IPS-NIHi11 (cell line): Measurements from ENCODE around the gene CBFA2T3.
A peak's percentile ranks its signal among the peaks of the same experiment; 100 is the strongest.
"Not testable (repeated sequence)": the region's sequence is repeated elsewhere in the genome, so short reads cannot be mapped to it uniquely, and the experiment has no call there.

Experiments
- DNase-seq: peaks from one replicate; pipeline ENCODE4 v3.0.0; 2012; ENCODE audit warnings: mixed read lengths, low spot score

CBFA2T3 gene

DNA sequence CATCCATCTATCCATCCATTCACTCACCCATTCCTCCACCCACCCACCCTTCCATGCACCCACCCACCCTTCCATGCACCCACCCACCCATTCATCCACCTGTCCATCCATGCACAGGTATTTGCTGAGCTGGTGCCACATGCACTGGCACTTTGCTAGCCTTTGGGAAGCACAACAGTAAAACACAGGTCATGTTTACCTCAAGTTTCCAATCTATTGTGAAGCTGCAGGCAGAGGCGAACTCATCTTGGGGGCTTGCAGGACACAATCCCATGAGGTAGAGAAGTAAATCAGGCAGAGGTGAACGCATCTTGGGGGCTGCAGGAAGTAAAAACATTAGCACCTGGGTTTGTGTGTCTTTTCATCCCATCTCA lies 35.6 kb upstream of the CBFA2T3 start:
- DNase-seq = no peak

DNA sequence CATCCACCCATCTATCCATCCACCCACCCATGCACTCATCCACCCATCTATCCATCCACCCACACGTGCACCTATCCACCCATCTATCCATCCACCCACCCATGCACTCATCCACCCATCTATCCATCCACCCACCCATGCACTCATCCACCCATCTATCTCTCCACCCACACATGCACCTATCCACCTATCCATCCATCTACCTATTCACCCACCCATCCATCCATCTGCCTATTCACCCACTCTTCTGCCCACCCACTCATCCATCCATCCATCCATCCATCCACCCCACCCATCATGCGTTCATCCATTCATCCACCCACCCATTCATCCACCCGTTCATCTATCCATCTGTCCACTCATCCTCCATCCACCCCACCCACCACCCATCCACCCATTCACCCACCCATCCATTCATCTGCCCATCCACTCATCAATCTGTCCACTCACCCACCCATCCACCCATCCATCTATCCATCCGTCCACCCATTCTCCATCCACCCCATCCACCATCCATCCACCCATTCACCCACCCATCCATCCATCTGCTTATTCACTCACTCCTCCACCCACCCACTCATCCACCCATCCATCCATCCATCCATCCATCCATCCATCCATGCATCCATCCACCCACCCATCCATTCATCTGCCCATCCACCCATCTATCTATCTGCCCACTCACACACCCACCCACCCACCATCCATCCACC lies 35.1 kb upstream of the CBFA2T3 start:
- no peak for DNase-seq

DNA sequence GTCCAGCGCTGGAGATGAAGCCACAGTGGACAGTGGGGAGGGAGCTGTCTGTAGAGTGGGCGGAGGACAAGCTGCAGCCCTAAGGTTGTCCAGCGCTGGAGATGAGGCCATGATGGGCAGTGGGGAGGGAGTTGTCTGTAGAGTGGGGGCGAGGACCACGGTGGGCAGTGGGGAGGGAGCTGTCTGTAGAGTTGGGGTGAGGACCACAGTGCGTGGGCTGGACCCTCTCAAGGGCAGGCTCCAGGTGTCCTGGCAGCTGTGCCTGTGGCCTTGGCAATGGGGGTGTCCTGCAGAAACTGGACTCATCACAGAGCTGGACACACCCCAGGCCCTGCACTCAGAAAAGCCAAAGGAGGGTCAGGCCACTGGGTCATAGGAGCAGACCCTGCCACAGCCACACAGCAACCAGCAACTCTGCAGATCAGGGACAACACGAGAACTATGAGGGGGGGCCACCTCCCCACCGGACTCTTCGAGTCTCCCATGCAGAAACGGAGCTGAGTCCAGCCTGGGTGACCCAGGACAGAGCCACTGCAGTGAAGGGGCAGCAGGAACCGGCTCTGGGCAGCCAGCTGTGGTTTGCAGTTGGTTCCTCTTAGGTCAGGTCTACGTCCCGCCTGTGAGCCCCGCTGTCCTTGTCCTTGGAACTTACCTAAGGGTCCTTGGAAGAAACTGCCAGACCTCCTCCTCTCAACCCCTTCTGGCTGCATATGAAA lies 33.4 kb upstream of the CBFA2T3 start:
- no peak for DNase-seq

DNA sequence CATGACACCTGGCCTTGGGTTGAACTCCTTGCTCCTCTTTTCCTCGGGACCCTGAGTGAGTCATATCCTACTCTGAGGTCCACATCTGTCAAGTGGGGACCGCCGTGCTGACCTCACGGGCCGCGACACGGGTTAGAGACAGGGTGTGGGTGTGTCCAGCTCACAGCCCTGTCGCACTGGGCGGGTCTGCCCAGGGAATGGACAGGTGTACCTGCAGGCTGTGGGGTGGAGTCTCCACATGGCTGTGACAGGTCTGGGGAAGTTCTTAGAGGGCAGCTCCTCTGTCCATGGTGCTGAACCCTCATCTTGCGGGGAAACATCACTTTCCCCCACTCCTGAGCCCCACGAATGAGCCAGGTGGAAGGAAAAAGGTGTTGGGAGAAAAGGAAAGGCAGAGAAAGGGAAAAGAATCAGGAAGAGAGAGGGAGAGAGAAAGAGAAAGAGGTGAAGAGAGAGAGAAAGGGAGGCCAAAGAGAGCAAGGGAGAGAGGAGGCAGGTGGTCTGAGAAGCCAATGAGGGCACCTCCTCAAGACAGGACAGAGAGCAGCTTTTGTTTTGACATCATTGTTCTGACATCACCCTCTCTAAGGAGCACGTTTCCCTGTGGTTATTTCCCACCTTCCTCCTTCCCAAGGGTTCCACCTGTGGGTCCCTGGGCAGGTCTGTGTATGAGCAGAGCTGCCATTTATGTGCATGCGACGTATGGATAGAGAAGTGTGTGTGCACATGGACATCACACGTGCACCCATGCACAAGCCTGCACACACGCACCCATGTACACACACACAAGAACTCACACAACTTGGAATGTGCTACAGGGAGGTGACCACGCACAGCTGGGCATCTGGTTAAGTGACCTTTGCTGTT lies 32.6 kb upstream of the CBFA2T3 start:
- peak; percentile 81 for DNase-seq

DNA sequence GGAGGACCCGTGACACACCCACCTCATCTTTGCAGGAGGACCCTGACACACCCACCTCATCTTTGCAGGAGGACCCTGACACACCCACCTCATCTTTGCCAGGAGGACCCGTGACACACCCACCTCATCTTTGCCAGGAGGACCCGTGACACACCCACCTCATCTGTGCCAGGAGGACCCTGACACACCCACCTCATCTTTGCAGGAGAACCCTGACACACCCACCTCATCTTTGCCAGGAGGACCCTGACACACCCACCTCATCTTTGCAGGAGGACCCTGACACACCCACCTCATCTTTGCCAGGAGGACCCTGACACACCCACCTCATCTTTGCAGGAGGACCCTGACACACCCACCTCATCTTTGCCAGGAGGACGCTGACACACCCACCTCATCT lies 31.8 kb upstream of the CBFA2T3 start:
- not testable (repeated sequence) for DNase-seq

DNA sequence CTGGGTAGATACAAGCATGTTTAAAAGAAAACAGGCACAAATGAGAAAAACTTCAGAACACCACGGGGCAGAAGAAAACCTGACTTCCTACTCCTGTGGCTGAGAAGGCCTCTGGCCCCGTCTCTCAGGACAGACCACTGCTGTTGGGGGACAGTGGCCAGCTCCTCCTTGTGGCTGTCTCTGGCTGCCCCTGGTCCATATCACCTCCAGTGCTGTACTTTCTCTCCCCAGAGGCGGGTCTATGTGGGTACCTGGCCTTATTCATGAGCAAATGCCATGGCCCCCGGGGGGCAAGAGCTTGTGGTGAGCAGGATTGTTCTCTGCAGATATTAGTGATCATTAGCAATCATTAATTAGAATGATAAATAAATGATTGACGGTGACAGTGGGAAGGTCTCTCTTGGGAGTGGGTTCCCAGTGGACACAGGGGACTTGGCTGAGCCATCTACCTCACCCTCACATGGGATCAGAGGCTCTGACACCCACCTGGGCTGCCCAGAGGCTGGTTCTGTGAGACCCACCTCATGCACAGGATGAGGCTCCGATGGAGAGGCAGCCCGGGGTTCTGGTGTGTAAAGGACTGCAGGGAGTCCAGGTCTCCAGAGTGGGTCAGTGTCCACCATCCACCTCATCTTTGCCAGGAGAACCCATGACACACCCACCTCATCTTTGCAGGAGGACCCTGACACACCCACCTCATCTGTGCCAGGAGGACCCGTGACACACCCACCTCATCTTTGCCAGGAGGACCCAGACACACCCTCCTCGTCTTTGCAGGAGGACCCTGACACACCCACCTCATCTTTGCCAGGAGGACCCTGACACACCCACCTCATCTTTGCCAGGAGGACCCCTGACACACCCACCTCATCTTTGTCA lies 30.6 kb upstream of the CBFA2T3 start:
- peak; percentile 26 for DNase-seq

DNA sequence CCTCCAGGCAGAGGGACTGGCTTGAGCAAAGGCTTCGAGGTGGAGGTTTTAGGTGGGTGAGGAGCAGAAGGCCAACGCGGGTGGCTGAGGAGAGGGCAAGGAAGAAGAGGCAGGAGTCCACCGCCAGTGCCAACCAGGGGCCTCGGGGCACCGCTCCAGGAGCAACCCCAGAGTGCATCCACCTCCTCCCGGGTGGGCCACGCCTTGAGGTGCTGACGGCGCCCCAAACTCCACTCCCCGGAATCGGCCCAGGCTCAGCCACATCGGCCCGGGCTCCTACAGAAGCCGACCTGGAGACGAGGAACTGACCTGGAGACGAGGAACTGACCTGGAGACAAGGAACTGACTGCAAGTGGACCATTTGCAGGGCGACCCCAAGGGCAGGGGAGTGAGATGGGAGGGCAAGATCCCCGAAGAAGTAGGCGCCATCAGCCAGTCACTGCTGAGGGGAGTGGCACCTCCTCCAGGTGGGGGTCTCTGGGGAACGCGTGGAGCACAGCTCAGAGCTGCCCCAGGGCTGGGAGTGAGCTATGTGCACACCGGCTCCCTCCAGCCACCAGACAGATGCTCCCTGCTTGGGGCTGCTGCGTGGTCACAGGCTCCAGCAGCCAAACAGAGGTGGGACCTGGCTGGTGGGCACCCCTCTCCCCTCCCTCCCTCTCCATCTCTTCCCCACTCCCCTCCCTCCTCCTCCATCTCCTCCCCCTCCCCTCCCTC lies 29.2 kb upstream of the CBFA2T3 start:
- no peak for DNase-seq

DNA sequence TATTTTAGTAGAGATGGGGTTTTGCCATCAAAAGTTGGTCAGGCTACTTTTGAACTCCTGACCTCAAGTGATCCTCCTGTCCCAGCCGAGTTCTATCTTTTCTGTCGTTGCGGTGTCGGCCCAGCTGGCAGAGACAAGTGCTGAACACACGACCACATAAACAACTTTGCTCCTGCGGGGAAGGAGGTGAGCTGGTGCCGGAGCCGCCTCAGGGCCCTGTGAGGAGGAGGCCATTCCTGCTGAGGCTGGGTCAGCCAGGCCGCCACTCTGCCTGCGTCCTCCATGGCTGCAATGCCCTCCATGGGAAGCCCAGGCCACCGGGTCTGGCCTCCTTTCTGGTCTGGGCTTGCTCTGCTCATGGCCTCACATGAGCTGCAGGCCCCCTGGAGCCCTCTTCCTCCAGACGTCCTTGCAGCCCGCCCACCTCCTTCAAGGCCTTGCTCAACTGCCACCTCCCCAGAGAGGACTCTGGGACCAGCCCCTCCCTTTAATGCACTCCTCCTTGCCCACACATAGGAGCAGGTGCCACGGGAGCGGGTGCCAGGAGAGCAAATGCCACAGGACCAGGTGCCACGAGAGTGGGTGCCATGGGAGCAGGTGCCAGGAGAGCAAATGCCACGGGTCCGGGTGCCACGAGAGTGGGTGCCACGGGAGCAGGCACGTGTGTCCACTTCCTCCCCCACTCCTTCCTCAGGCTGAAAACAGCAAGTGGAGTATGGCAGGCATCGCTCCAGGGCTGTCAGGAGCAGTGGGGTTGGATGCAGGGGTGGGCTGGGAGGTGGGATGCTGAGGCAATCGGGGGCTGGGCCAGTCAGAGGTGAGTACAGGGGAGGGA lies 28.4 kb upstream of the CBFA2T3 start:
- DNase-seq = no peak

DNA sequence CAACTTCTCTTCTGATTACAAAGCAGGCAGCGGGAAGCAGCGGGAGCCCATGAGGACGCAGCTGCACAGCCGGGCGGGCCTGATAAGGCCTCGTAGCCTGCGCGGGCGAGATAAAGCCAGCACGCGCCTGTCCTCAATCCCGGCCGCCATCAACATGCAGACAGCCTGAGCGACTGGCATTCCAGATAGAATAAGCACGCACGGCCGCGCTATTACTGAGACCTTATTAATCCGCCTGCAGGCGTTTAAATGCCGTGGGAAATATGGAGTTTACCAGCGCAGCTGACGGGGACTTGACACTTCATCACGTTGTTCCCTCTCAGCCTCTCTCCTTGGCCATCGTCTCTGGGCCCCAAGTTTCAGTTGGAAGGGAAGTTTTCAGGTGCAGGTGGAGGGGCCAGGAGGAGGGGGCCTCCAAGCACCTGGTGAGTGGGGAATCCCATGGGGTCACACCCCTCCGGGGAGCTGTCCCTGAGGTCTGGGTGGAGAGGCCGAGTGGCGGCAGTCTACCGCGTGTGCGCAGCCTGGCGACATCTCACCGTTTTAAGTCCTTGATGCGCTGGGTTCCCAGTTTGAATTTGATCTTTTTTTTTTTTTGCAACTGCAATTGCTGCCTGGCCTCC lies 27.3 kb upstream of the CBFA2T3 start:
- DNase-seq = no peak

DNA sequence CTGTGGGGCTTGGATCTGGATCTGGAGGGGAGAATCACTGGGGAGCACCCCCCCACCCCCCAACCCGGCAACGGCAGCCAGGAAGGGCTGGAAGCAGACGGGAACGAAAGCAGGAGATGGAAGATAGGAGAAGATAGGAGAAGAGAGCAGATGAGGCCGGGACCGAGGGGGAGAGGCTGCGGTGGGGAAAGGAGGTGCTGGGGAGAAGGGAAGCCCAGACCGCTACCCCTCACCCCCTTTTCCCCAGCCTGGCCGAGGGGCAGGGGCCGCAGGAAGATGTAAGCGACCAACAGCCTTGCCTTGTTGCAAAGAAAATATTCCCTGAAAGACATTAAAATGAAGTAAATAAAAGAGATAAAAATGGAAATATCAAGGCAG lies 26.8 kb upstream of the CBFA2T3 start:
- DNase-seq = no peak

DNA sequence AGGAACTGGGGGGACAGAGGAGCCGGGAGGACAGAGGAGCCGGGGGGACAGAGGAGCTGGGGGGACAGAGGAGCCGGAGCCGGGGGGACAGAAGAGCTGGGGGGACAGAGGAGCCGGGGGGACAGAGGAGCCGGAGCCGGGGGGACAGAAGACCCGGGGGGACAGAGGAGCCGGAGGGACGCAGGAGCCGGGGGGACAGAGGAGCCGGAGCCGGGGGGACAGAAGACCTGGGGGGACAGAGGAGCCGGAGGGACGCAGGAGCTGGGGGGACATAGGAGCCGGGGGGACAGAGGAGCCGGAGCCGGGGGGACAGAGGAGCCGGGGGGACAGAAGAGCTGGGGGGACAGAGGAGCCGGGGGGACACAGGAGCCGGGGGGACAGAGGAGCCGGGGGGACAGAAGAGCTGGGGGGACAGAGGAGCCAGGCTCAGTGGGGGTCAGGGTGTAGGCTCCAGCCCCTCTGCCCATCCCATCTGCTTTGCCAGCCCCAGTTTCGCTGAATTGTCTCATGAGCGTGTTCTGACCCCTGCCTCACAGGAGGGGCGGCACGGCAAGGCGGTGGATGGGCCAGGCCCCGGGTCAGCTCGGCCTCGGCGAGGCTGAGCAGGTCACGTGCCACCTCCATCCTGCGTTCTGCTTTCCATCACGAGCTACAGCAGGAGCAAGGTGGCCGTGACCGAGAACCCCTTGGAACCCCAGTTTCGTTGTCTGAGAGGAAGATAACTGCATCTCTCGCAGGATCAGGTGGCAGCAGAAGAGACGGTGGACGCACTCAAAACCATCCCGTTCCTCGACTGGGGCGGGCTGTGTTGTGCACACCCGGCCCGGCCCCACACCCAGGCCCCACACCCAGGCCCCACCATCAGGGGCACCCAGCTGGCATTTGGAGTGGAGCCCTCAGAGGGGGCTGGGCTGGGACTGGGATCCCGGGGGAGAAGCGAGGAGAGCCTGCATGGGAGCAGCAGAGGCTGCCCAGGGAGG lies 26.1 kb upstream of the CBFA2T3 start:
- no peak for DNase-seq

DNA sequence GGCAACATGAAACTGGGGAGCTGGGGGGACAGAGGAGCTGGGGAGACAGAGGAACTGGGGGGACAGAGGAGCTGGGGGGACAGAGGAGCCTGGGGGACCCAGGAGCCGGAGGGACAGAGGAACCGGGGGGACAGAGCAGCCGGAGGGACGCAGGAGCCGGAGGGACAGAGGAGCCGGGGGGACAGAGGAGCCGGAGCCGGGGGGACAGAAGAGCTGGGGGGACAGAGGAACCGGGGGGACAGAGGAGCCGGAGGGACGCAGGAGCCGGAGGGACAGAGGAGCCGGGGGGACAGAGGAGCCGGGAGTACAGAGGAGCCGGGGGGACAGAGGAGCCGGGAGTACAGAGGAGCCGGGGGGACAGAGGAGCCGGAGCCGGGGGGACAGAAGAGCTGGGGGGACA lies 25.1 kb upstream of the CBFA2T3 start:
- not testable (repeated sequence) for DNase-seq

DNA sequence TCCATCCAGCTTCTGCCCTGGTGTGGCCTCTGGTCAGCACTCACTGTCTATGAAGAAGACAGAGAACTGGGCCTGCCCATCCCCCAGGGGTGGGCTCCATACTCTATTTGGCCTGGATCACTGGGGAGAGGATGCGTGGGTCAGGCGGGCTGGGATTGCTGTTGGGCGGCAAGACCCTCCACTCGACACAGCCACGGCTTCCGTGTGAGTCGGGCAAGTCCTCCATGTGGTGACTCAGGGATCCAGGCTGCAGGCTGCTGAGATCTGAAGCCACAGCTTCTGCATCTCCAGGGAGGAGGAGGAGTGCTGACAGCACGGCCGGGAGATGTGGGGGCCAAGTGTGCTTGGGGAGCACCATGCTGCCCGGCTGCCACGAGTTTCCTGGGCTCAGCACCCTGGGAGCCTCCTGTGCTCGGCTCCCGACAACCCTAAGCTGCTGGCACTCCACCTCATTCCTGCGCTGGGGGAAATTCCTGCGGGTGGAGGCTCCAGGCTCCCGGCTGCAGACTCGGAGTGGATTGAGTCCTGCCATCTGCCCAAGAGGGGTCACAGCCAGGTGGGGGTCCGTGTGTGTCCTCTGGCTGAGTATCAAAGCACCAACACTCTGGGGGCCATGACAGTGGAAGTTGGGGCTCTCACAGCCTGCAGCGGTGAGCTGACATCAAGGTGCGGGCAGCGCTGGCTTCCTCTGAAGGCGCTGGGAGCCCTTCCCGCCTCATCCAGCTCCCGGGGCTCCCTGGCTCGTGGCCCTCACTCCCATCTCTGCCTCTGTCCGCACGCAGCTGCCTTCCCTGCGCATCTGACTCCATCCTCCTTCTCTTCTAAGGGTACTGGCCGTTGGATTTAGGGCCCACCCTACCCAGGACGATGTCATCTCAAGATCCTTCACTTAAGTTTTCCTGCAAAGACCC lies 24.4 kb upstream of the CBFA2T3 start:
- peak; percentile 83 for DNase-seq

DNA sequence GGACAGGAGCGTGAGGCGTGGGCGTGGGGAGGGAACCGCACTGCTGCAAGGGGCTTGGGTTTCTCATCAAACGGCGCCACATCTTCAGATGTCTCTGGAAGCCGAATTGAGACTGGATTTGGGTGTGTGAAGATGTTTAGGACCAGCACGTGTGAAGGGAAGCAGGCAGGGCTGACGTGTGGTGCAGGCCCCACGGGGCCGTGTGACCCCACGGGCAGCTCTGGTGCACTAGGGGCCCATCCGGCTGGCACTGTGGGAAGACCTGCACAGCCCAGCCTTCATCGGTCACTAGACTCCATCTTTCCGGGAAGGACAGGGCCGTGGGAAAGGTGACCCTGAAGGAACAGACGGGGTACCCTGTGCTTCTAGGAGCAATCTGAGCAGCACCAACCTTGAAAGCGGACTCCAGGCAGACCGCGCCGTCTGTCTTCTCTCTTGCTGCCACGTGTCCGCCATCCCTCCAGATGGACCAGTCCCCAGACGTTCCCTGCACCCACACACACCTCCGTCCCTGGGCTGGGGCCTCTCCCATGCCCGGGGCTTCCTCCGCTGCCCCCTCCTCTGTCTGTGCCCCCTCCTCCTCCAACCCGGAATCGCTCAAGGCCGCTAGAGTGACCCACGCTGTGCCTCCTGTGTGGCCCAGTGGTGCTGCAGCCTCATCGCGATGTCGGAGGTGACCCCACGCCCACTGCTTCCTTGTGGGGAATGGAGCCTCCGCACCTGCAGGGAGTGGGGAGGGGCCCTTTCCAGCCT lies 23.4 kb upstream of the CBFA2T3 start:
- no peak for DNase-seq

DNA sequence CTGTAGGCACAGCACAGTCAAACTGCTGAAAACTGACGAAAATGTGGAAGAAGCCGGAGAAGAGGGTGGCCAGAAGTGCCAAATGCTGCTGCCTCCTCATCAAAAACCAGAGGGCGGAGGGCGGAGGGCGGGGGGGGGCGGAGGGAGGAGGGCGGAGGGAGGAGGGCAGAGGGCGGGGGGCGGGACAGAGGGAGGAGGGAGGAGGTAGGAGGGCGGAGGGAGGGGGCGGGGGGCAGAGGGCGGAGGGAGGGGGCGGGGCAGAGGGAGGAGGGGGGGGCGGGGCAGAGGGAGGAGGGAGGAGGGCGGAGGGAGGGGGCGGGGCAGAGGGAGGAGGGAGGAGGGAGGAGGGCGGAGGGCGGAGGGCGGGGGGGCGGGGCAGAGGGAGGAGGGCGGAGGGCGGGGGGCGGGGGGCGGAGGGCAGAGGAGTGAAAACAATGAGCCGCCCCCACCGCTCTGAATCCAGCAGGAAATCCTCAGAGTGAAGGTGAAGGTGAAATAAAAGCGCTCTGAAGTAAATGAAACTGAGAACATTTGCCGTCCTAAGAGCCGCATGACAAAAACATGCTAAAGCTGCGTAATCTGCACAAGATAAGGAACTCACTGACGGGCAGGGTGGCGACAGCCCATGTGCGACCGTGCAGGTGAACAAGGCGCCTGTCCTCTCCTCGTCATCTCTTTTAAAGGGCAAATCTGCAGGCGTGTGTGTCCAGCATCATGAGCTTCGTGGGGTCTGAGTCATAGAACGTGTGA lies 22.6 kb upstream of the CBFA2T3 start:
- peak; percentile 73 for DNase-seq
